Liver (tissue), 9 donors: Measurements from ENCODE around the gene EZR. TPM values are rescaled to one million over a fixed set of nuclear protein-coding genes. Genes with fewer than 3 reads are reported as not detected.
A peak's percentile ranks its signal among the peaks of the same experiment; 100 is the strongest.

Experiments
- DNase-seq: peaks from one replicate; pipeline ENCODE4 v3.0.0-alpha.2; 2017; ENCODE audit warnings: low spot score
- H3K27ac ChIP-seq, 2 donors: one replicate each; pipeline ENCODE4 v1.7.0; 2013; ENCODE audit warnings: inconsistent platforms in 2 of 2, low read length in 2 of 2, control low read depth in 1 of 2, low read depth in 1 of 2, mild to moderate bottlenecking in 1 of 2
- H3K27me3 ChIP-seq, 4 donors: one replicate each; pipeline versions ENCODE4 v1.6.1 to v1.7.0; 2013; ENCODE audit warnings: low read length in 3 of 4, inconsistent platforms in 1 of 4, mild to moderate bottlenecking in 1 of 4, moderate library complexity in 1 of 4; ENCODE audit not compliant: control insufficient read depth in 4 of 4, insufficient read depth in 4 of 4
- H3K36me3 ChIP-seq, 4 donors: one replicate each; pipeline versions ENCODE4 v1.6.1 to v1.7.0; 2013; ENCODE audit warnings: low read length in 3 of 4, mild to moderate bottlenecking in 3 of 4, low read depth in 1 of 4, moderate library complexity in 1 of 4; ENCODE audit not compliant: control insufficient read depth in 4 of 4, insufficient read depth in 3 of 4
- H3K4me1 ChIP-seq, 4 donors: one replicate each; pipeline versions ENCODE4 v1.6.1 to v1.7.0; 2013; ENCODE audit warnings: low read length in 3 of 4, mild to moderate bottlenecking in 3 of 4, moderate library complexity in 1 of 4; ENCODE audit not compliant: control insufficient read depth in 4 of 4, insufficient read depth in 4 of 4
- H3K4me3 ChIP-seq, 3 donors: one replicate each; pipeline versions ENCODE4 v1.6.1 to v1.7.0; 2013; ENCODE audit warnings: low read length in 3 of 3, control low read depth in 1 of 3, low read depth in 1 of 3, mild to moderate bottlenecking in 1 of 3
- H3K9ac ChIP-seq, 2 donors: one replicate each; pipeline ENCODE4 v1.7.0; 2013; ENCODE audit warnings: low read length in 2 of 2, mild to moderate bottlenecking in 2 of 2, moderate library complexity in 2 of 2, control low read depth in 1 of 2, low read depth in 1 of 2
- H3K9me3 ChIP-seq, 4 donors: one replicate each; pipeline versions ENCODE4 v1.6.1 to v1.7.0; 2013; ENCODE audit warnings: low read length in 3 of 4; ENCODE audit not compliant: control insufficient read depth in 4 of 4
- ATF3 ChIP-seq: IDR thresholded peaks from 2 replicates; pipeline ENCODE4 v1.6.1; 2016; ENCODE audit warnings: antibody characterized with exemption
- CTCF ChIP-seq: fragments of 150-350 bp; IDR thresholded peaks from 2 replicates; pipeline ENCODE4 v1.5.1; 2017; ENCODE audit warnings: improper control_type of control experiment, low read depth, low read length; ENCODE audit not compliant: missing input control
- EGR1 ChIP-seq, 2 donors: IDR thresholded peaks; 2 replicates each; pipeline ENCODE4 v1.6.1; 2016 to 2018; ENCODE audit warnings: antibody characterized with exemption in 2 of 2, low read depth in 2 of 2
- HNF4A ChIP-seq, 2 donors: conservative IDR thresholded peaks; 2 replicates each; pipeline ENCODE4 v1.6.1; 2016; ENCODE audit warnings: antibody characterized with exemption in 2 of 2, mild to moderate bottlenecking in 2 of 2
- HNF4G ChIP-seq: IDR thresholded peaks from 2 replicates; pipeline ENCODE4 v1.6.1; 2016; ENCODE audit warnings: antibody characterized with exemption
- JUND ChIP-seq, 2 donors: IDR thresholded peaks; 2 replicates each; pipeline ENCODE4 v1.6.1; 2016; ENCODE audit warnings: antibody characterized with exemption in 2 of 2
- RAD21 ChIP-seq, 2 donors: IDR thresholded peaks; 2 replicates each; pipeline ENCODE4 v1.6.1; 2016; ENCODE audit warnings: antibody characterized with exemption in 2 of 2, mild to moderate bottlenecking in 2 of 2
- SP1 ChIP-seq: IDR thresholded peaks from 2 replicates; pipeline ENCODE4 v1.6.1; 2018; ENCODE audit warnings: antibody characterized with exemption, mild to moderate bottlenecking
- TAF1 ChIP-seq: conservative IDR thresholded peaks from 2 replicates; pipeline ENCODE4 v1.6.1; 2016; ENCODE audit warnings: antibody characterized with exemption, mild to moderate bottlenecking
- YY1 ChIP-seq: IDR thresholded peaks from 2 replicates; pipeline ENCODE4 v1.6.1; 2016; ENCODE audit warnings: antibody characterized with exemption, mild to moderate bottlenecking
- WGBS: extraction: QIAGEN DNeasy Blood & Tissue Kit; methylation state at CpG from one replicate; pipeline ENCODE4 v1.1.7; 2013; 5-methylcytosine and 5-hydroxymethylcytosine counted together
- polyA plus RNA-seq, 2 donors: library from polyadenylated mRNA; stranded (reverse) in 1 of 2; unstranded in 1 of 2; fragments of 200-250 nt in 1 of 2; fragments of >200 nt in 1 of 2; fragmentation: Nextera tagmentation in 1 of 2; extraction: Ambion mirVana in 1 of 2; gene quantifications; one replicate each; pipeline versions ENCODE4 v1.2.1 to v1.2.3, GENCODE V29; 2013 to 2015
- total RNA-seq, 2 donors: library from RNA; depleted of rRNA; stranded (reverse); fragments of >200 nt; gene quantifications; one replicate each; pipeline ENCODE4 v1.2.3, GENCODE V29; 2014
- donor health status: healthy.
- donor health status: healthy.
- donor health status: healthy.
- donor health status: healthy.
- donor health status: healthy.

EZR gene
- total and polyA plus RNA-seq, 4 donors = 22.0 to 35.4 (median 25.4) TPM

- TF ChIP-seq CTCF = no peak
Observed at GRCh38 chr6:158791274-158791855, 27.8 kb downstream of the EZR start (continued).

GRCh38 chr6:158789115-158789917 is 29.9 kb downstream of the EZR start:
- no peaks in the 10 kb centered on the region for H3K9me3 ChIP-seq
- WGBS = 61% methylated on average over 11 of the region's 11 CpGs
- no peak overlapping the region for H3K4me3 ChIP-seq
- no peak for DNase-seq
- peak overlapping the region; percentile 11 to 19 for H3K9ac ChIP-seq
- H3K27me3 ChIP-seq = no peaks in the 10 kb centered on the region
- peaks cover 7 to 21% (median 14%) of the 10 kb centered on the region in 4 donors for H3K36me3 ChIP-seq
- TF ChIP-seq RAD21 (IDR thresholded peaks at IDR 0.05) (peak in 1 of 2 donors; percentile 7), HNF4A (conservative IDR thresholded peaks at IDR 0.05) (peak in 1 of 2 donors; percentile 35), YY1 (peak; percentile 19), ATF3 (no peak)
- peaks cover 0 to 15% (median 6%) of the 10 kb centered on the region in 4 donors for H3K4me1 ChIP-seq
- H3K27ac ChIP-seq = peak overlapping the region in 1 of 2 donors; percentile 55

DNA sequence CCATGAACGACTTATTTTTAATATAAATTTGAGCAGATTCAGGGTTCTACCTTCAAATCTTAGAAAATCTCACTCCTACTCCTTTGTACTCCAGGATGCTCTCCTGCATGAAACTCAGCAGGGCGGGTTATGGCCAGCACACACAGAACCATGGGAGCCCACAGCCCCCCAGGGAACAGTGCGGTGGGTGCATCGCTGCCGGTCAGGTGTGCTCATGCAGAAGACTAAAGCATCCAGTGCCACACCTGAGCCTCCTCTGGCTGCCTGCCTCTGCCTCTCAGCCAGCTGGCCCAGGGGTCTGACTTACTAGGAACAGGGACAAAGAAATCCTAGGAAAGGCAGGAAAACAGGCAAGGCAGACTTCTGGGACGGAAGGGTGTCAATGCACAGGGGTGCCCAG is 31.8 kb downstream of the EZR start:
- DNase-seq = no peak
- 93% methylated on average over 6 of the region's 6 CpGs for WGBS
- no peak overlapping the region for H3K4me3 ChIP-seq
- peaks cover 0 to 15% (median 6%) of the 10 kb centered on the region in 4 donors for H3K4me1 ChIP-seq
- peaks cover 7 to 38% (median 29%) of the 10 kb centered on the region in 4 donors for H3K36me3 ChIP-seq
- no peak overlapping the region for H3K9ac ChIP-seq
- TF ChIP-seq EGR1 (IDR thresholded peaks at IDR 0.05; ENCODE audit: low read depth in 2 of 2) (no peak), HNF4G (no peak), ATF3 (no peak), JUND (IDR thresholded peaks at IDR 0.05) (no peak), SP1 (no peak), TAF1 (no peak), CTCF (no peak), RAD21 (IDR thresholded peaks at IDR 0.05) (no peak)
- no peaks in the 10 kb centered on the region for H3K27me3 ChIP-seq
- no peaks in the 10 kb centered on the region for H3K9me3 ChIP-seq
- H3K27ac ChIP-seq = no peak overlapping the region
